Activated B cell treated with CpG ODN at 0.5 μM for 24 hours (primary cell): ENCODE results near the gene GABPA. TPM values are rescaled to one million over a fixed set of nuclear protein-coding genes. Genes with fewer than 3 reads are reported as not detected.

Experiments
- ATAC-seq: fragments of 200-7000 bp; cut with Tn5 transposase; one replicate; pipeline ENCODE4 v1.10.0; 2021; ENCODE audit warnings: low read depth, mild to moderate bottlenecking, moderate library complexity
- CTCF ChIA-PET: fragments of 350-600 bp; sonication (Branson Sonifier 250); formaldehyde crosslinking; loops from one replicate; lab custom pipeline; 2021; ENCODE audit warnings: antibody characterized with exemption; lab: Charles Lee
- POLR2A ChIA-PET: fragments of 350-600 bp; sonication (Branson Sonifier 250); formaldehyde crosslinking; loops from one replicate; lab custom pipeline; 2021; ENCODE audit warnings: antibody characterized with exemption; lab: Charles Lee
- DNase-seq: peaks from one replicate; pipeline ENCODE4 v3.0.0; 2022
- H3K27ac Mint-ChIP-seq: one replicate; pipeline ENCODE4 v1.8.0; 2020; ENCODE audit warnings: mixed read lengths
- H3K27me3 Mint-ChIP-seq: one replicate; pipeline ENCODE4 v1.8.0; 2021; ENCODE audit warnings: mixed read lengths
- H3K36me3 Mint-ChIP-seq: one replicate; pipeline ENCODE4 v1.8.0; 2021; ENCODE audit warnings: low read depth, mixed read lengths
- H3K4me1 Mint-ChIP-seq: one replicate; pipeline ENCODE4 v1.8.0; 2021; ENCODE audit warnings: mixed read lengths
- H3K4me3 Mint-ChIP-seq: one replicate; pipeline ENCODE4 v1.8.0; 2020; ENCODE audit warnings: mild to moderate bottlenecking, mixed read lengths
- H3K9me3 Mint-ChIP-seq: one replicate; pipeline ENCODE4 v1.8.0; 2020; ENCODE audit warnings: mixed read lengths
- CTCF ChIP-seq: fragments of 200-600 bp; IDR thresholded peaks from one replicate; pipeline ENCODE4 v1.8.0; 2022; ENCODE audit warnings: antibody characterized with exemption, mild to moderate bottlenecking
- intact Hi-C: fragments of 100-400 bp; cut with micrococcal nuclease; formaldehyde crosslinking; loops from one replicate; pipeline ENCODE4 v1.15.1; 2024
- total RNA-seq: library from RNA; stranded (reverse); gene quantifications from 2 replicates; pipeline ENCODE4 v1.2.3, GENCODE V29; 2022

GABPA gene
- total RNA-seq, 1 donor from 2014 or later, result 34.6 TPM

GRCh38 chr21:25818121-25818520 is 83.3 kb downstream of the GABPA start:
- ChIA-PET CTCF (no interaction called here), POLR2A (no interaction called here)
- Mint-ChIP-seq H3K27me3 (peaks cover 6% of the 10 kb centered on the region), H3K4me1 (peaks cover 2% of the 10 kb centered on the region), H3K9me3 (no peaks in the 10 kb centered on the region), H3K36me3 (no peaks in the 10 kb centered on the region), H3K4me3 (no peak overlapping the region), H3K27ac (no peak overlapping the region)
- ATAC-seq, result no peak
- no peak for DNase-seq
- no peak for TF ChIP-seq CTCF
- intact Hi-C loops, result no loop called here

GRCh38 chr21:25818551-25818950 is 83.8 kb downstream of the GABPA start:
- no peaks in the 10 kb centered on the region for H3K36me3 Mint-ChIP-seq
- intact Hi-C loops, result no loop called here
- peaks cover 6% of the 10 kb centered on the region for H3K27me3 Mint-ChIP-seq
- ChIA-PET CTCF (no interaction called here), POLR2A (no interaction called here)
- no peak overlapping the region for H3K27ac Mint-ChIP-seq
- peaks cover 4% of the 10 kb centered on the region for H3K4me1 Mint-ChIP-seq
- no peak overlapping the region for H3K4me3 Mint-ChIP-seq
- ATAC-seq (no peak), DNase-seq (no peak)
- H3K9me3 Mint-ChIP-seq, result no peaks in the 10 kb centered on the region
- no peak for TF ChIP-seq CTCF

Other genes with a start within 250 kb of the GABPA start
- gene MRPL39, start 127.5 kb upstream of the GABPA start, total RNA-seq, result 43.6 and 46.3 TPM in 2 replicates
- gene JAM2, start 95.7 kb upstream of the GABPA start, total RNA-seq, result 2.0 and 2.1 TPM in 2 replicates
- 73.9 and 78.3 TPM in 2 replicates for gene ATP5PF, start 68 bp upstream of the GABPA start, total RNA-seq